ENCODE results near the gene PLA2G15. TPM values are rescaled to one million over a fixed set of nuclear protein-coding genes. Genes with fewer than 3 reads are reported as not detected.

Gene PLA2G15
- total RNA-seq, 1 donor from 2014 or later: 26.8 TPM

- H3K36me3 Mint-ChIP-seq (ENCODE audit: low read depth, unreplicated experiment): peaks cover 13% of the 10 kb centered on the region
- H3K9me3 Mint-ChIP-seq (ENCODE audit: unreplicated experiment): no peaks in the 10 kb centered on the region
- Histone ChIP-seq H3K4me1 (ENCODE audit: insufficient read depth, low read length) (no peaks in the 10 kb centered on the region), H2AFZ (ENCODE audit: low read depth, low read length) (no peak overlapping the region), H3K79me2 (ENCODE audit: insufficient read depth, low read length) (peaks cover 75% of the 10 kb centered on the region), H4K20me1 (ENCODE audit: insufficient read depth, low read length) (peaks cover 73% of the 10 kb centered on the region), H3K4me3 (ENCODE audit: insufficient read depth, low read depth, low read length) (no peak overlapping the region), H3K9me3 (ENCODE audit: insufficient read depth, low read depth, low read length) (no peaks in the 10 kb centered on the region), H3K27me3 (ENCODE audit: insufficient read depth, low read length) (no peaks in the 10 kb centered on the region), H3K36me3 (ENCODE audit: insufficient read depth, low read length) (peaks cover 6% of the 10 kb centered on the region), H3K9ac (ENCODE audit: low read length) (no peak overlapping the region), H3K4me2 (ENCODE audit: low read length) (no peak overlapping the region), H3K27ac (ENCODE audit: low read depth, low read length) (no peak overlapping the region)
- H3K27ac Mint-ChIP-seq (ENCODE audit: unreplicated experiment): no peak overlapping the region
- H3K4me1 Mint-ChIP-seq (ENCODE audit: low read depth, unreplicated experiment): peaks cover 16% of the 10 kb centered on the region
- no peak overlapping the region for H3K4me3 Mint-ChIP-seq (ENCODE audit: unreplicated experiment)
- no peaks in the 10 kb centered on the region for H3K27me3 Mint-ChIP-seq (ENCODE audit: low read depth, unreplicated experiment)
- DNase-seq (ENCODE audit: low read depth): no peak
- TF ChIP-seq CTCF (IDR thresholded peaks at IDR 0.05; ENCODE audit: insufficient read depth, low read depth, low read length) (no peak), EZH2 (IDR thresholded peaks at IDR 0.05; ENCODE audit: insufficient read depth, low read length) (no peak)
- no peak for FAIRE-seq
Observed at GRCh38 chr16:68273459-68273858, 28.3 kb downstream of the PLA2G15 start.

GRCh38 chr16:68273896-68274295 is 28.7 kb downstream of the PLA2G15 start:
- Mint-ChIP-seq H3K4me3 (ENCODE audit: unreplicated experiment) (no peak overlapping the region), H3K27me3 (ENCODE audit: low read depth, unreplicated experiment) (no peaks in the 10 kb centered on the region), H3K36me3 (ENCODE audit: low read depth, unreplicated experiment) (peaks cover 13% of the 10 kb centered on the region), H3K27ac (ENCODE audit: unreplicated experiment) (no peak overlapping the region), H3K9me3 (ENCODE audit: unreplicated experiment) (no peaks in the 10 kb centered on the region), H3K4me1 (ENCODE audit: low read depth, unreplicated experiment) (peaks cover 16% of the 10 kb centered on the region)
- H4K20me1 ChIP-seq (ENCODE audit: insufficient read depth, low read length): peaks cover 72% of the 10 kb centered on the region
- no peak for DNase-seq (ENCODE audit: low read depth)
- peaks cover 6% of the 10 kb centered on the region for H3K36me3 ChIP-seq (ENCODE audit: insufficient read depth, low read length)
- H2AFZ ChIP-seq (ENCODE audit: low read depth, low read length): no peak overlapping the region
- H3K4me3 ChIP-seq (ENCODE audit: insufficient read depth, low read depth, low read length): no peak overlapping the region
- no peaks in the 10 kb centered on the region for H3K27me3 ChIP-seq (ENCODE audit: insufficient read depth, low read length)
- H3K4me1 ChIP-seq (ENCODE audit: insufficient read depth, low read length): no peaks in the 10 kb centered on the region
- TF ChIP-seq EZH2 (IDR thresholded peaks at IDR 0.05; ENCODE audit: insufficient read depth, low read length) (no peak), CTCF (IDR thresholded peaks at IDR 0.05; ENCODE audit: insufficient read depth, low read depth, low read length) (no peak)
- H3K27ac ChIP-seq (ENCODE audit: low read depth, low read length): no peak overlapping the region
- H3K9me3 ChIP-seq (ENCODE audit: insufficient read depth, low read depth, low read length): no peaks in the 10 kb centered on the region
- no peak overlapping the region for H3K9ac ChIP-seq (ENCODE audit: low read length)
- FAIRE-seq: no peak
- peaks cover 72% of the 10 kb centered on the region for H3K79me2 ChIP-seq (ENCODE audit: insufficient read depth, low read length)
- no peak overlapping the region for H3K4me2 ChIP-seq (ENCODE audit: low read length)

GRCh38 chr16:68274441-68274840 is 29.3 kb downstream of the PLA2G15 start:
- Histone ChIP-seq H3K4me2 (ENCODE audit: low read length) (no peak overlapping the region), H3K9ac (ENCODE audit: low read length) (no peak overlapping the region), H3K4me1 (ENCODE audit: insufficient read depth, low read length) (no peaks in the 10 kb centered on the region), H4K20me1 (ENCODE audit: insufficient read depth, low read length) (peaks cover 67% of the 10 kb centered on the region), H3K4me3 (ENCODE audit: insufficient read depth, low read depth, low read length) (no peak overlapping the region), H3K79me2 (ENCODE audit: insufficient read depth, low read length) (peaks cover 66% of the 10 kb centered on the region), H3K27ac (ENCODE audit: low read depth, low read length) (no peak overlapping the region), H3K9me3 (ENCODE audit: insufficient read depth, low read depth, low read length) (no peaks in the 10 kb centered on the region), H3K36me3 (ENCODE audit: insufficient read depth, low read length) (peaks cover 6% of the 10 kb centered on the region), H3K27me3 (ENCODE audit: insufficient read depth, low read length) (no peaks in the 10 kb centered on the region), H2AFZ (ENCODE audit: low read depth, low read length) (no peak overlapping the region)
- no peak overlapping the region for H3K27ac Mint-ChIP-seq (ENCODE audit: unreplicated experiment)
- H3K9me3 Mint-ChIP-seq (ENCODE audit: unreplicated experiment): no peaks in the 10 kb centered on the region
- peaks cover 11% of the 10 kb centered on the region for H3K4me1 Mint-ChIP-seq (ENCODE audit: low read depth, unreplicated experiment)
- no peak for FAIRE-seq
- TF ChIP-seq CTCF (IDR thresholded peaks at IDR 0.05; ENCODE audit: insufficient read depth, low read depth, low read length): no peak
- no peak for TF ChIP-seq EZH2 (IDR thresholded peaks at IDR 0.05; ENCODE audit: insufficient read depth, low read length)
- DNase-seq (ENCODE audit: low read depth): no peak
- H3K4me3 Mint-ChIP-seq (ENCODE audit: unreplicated experiment): no peak overlapping the region
- H3K27me3 Mint-ChIP-seq (ENCODE audit: low read depth, unreplicated experiment): no peaks in the 10 kb centered on the region
- peaks cover 11% of the 10 kb centered on the region for H3K36me3 Mint-ChIP-seq (ENCODE audit: low read depth, unreplicated experiment)
